GM12865 (cell line): ENCODE results near the gene PLOD2.
A peak's percentile ranks its signal among the peaks of the same experiment; 100 is the strongest.

Experiments
- DNase-seq: peaks from one replicate; pipeline ENCODE4 v3.0.0; 2010; ENCODE audit warnings: low read depth
- H3K4me3 ChIP-seq: 2 replicates; pipeline ENCODE4 v1.5.1; 2011; ENCODE audit warnings: mild to moderate bottlenecking, low read depth, low read length, control low read depth
- CTCF ChIP-seq: IDR thresholded peaks from 2 replicates; pipeline ENCODE4 v1.5.1; 2011; ENCODE audit warnings: low read length, control low read depth, low read depth, inconsistent platforms; ENCODE audit not compliant: insufficient read depth; ENCODE audit errors: missing control alignments

PLOD2 gene

DNA sequence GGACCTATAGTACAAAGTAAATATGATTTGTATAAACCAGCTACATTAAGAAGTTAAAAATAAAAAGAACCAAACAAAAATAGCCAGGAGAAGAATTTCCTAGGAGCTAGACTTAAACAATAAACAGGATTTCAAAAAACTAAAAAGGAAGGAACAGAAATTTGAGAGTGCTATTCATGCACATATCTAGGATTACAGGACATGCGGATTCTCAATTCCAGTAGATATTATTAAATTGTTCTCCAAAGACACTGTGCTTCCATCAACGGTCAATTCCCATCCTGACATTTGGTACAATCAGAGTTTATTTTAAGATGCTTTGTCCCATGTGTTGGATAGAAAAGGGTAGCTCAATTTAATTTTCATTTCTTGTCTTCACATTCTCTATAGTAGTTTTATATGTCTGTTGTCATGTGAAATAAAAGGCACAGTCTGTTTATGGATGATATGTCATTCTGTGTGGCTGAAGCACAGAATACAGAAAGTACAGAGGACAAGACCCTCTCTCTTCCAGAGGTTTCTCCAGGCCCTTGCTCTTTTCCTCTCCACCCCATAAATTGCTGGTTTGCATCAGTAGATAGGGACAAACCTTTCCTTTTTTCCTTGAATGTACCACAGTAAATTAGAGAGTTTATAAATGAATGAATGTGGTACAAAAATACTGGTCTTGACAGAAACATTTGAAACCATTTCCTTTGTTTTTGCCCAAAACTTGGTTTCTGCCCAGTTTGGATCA, 3.5 kb downstream of the PLOD2 start:
- no peak for DNase-seq
- H3K4me3 ChIP-seq, result peak overlapping the region; percentile 69
- no peak for TF ChIP-seq CTCF

DNA sequence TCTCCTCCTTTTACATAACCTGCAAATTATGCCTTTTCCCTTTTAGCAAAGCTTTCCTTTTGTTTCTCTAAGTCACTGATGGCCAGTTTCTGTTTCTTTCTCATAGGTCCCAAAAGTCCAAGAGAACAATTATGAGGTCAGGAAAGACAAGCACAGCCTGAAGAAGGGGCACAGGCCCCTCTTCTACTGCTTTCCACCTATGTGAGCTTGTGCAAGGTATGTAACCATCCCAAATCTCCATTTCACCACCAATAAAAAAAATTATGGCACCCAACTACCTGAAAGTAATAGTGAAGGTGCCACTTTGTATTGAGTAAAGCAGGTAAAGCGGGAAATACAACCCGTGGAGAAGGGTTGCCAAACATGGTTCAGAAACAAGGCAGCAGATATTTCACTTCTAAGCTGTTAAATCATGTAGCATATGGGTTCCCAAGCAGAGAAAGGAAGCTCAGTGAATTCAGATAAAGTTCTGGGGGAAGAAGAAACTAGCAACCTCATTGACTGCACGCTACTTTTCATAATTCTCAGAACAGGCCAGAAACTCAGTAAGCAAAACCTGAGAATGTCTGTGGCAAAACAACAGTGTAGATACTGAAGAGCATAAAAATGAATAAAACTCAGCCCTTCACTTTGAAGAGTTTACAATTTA, 4.2 kb downstream of the PLOD2 start:
- peak overlapping the region; percentile 26 for H3K4me3 ChIP-seq
- no peak for TF ChIP-seq CTCF
- DNase-seq, result peak; percentile 69

DNA sequence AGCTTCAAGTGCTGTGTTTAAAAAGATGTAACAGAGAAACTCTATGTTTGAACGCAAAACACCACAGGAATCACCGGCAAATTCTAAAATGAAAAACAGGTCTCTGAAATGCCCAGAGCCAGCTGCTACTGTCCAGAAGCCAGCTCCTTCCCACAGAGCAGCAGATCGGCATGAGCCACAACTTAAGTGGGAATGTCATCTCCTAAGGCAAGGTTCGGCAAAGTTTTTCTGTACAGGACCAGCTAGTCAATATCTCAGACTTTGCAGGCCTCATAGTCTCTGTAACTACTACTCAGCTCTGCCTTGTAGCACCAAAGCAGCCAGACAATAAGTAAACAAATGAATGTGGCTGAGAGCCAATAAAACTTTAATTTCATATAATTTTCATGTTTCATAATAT, 4.9 kb downstream of the PLOD2 start:
- TF ChIP-seq CTCF, result no peak
- DNase-seq, result no peak
- H3K4me3 ChIP-seq, result peak overlapping the region; percentile 26

GRCh38 chr3:146154995-146155394, 6.0 kb downstream of the PLOD2 start:
- no peak overlapping the region for H3K4me3 ChIP-seq
- no peak for DNase-seq

GRCh38 chr3:146154316-146154715, 6.7 kb downstream of the PLOD2 start:
- H3K4me3 ChIP-seq, result no peak overlapping the region
- TF ChIP-seq CTCF, result no peak
- DNase-seq, result no peak

More at GRCh38 chr3:146154995-146155394, 6.0 kb downstream of the PLOD2 start:
- TF ChIP-seq CTCF, result no peak

DNA sequence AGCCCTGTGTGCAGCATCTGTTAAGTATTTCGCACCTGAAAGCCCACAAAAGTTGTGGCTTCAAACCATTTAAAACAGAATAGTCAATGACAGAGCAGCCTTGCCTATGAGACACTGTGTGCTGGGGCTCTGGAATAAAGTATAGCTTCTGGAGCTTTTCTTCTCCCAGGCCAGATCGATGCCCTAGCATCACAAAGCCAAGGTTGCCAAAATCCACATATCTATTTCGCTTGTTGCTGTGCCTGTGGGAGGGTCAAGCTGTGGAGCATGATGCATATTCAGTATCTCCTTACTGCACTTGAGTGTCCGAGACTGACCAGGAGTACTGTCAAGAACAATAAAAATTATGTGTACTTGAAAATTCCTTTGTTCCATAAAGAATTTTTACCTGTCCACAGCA, 7.6 kb downstream of the PLOD2 start:
- no peak for TF ChIP-seq CTCF
- no peak overlapping the region for H3K4me3 ChIP-seq
- no peak for DNase-seq
